ENCODE results near the gene ST8SIA5.
"Not testable (repeated sequence)": the region's sequence is repeated elsewhere in the genome, so short reads cannot be mapped to it uniquely, and the experiment has no call there.

ST8SIA5 gene, protein sequence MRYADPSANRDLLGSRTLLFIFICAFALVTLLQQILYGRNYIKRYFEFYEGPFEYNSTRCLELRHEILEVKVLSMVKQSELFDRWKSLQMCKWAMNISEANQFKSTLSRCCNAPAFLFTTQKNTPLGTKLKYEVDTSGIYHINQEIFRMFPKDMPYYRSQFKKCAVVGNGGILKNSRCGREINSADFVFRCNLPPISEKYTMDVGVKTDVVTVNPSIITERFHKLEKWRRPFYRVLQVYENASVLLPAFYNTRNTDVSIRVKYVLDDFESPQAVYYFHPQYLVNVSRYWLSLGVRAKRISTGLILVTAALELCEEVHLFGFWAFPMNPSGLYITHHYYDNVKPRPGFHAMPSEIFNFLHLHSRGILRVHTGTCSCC
- total RNA-seq, result 0 reads per million in 3 donors

DNA sequence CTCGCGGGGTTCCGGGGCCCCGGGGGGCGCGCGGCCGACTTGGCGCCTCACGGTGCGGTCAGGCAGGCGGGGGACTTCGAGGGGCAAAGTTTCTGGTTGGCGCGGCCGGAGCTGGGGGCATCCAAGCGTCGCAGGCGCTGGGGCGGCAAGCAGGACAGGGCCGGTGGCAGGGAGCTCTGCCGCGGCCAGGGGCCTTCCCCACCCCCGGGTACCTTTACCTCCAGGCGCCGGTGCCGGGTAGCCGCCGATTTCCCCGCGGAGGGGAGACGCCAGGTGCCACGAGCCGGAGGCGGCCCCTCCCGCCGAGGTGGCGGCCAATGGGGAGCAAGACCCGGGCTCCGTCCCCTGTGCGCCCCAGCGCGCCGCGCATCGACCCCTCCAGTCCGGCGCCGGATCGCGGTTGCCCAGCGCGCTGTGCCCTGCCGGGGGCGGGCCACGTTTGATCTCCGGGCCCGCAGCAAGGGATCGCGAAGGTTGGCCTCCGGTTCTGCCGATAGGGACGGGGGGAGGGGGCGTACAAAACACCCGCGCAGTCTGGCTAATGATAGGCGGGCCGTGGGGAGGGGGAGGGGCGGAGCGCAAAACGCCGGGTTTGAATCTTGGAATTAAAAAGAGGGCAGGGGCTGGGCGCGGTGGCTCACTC lies at the start of gene ST8SIA5:
Gene ST8SIA5 (minus strand): TSS at position 495 of the 643 bp plus-strand sequence. CDS start 545 bp downstream, outside the sequence.
- H3K9me3 ChIP-seq (ENCODE audit: control insufficient read depth, low read length), result no peaks in the 10 kb centered on the region
- H3K4me3 ChIP-seq (ENCODE audit: insufficient read depth, low read depth, low read length, poor library complexity, severe bottlenecking), result no peak within 1 kb of the TSS
- no peaks in the 10 kb centered on the region for H3K36me3 ChIP-seq (ENCODE audit: control insufficient read depth, insufficient read depth, low read length)
- H3K4me1 ChIP-seq (ENCODE audit: control insufficient read depth, insufficient read depth, low read length, poor library complexity, severe bottlenecking), result peaks cover 6% of the 10 kb centered on the region
- no peak for DNase-seq
- peaks cover 19% of the 10 kb centered on the region for H3K27me3 ChIP-seq (replicated peaks; ENCODE audit: control insufficient read depth, insufficient read depth, low read length, poor library complexity, severe bottlenecking)
- H3K27ac ChIP-seq (ENCODE audit: insufficient read depth, low read length, poor library complexity, severe bottlenecking), result no peak within 1 kb of the TSS

GRCh38 chr18:46795945-46796344 lies 39.1 kb upstream of the ST8SIA5 start:
- H3K4me3 ChIP-seq (ENCODE audit: insufficient read depth, low read depth, low read length, poor library complexity, severe bottlenecking); DNase-seq: not testable (repeated sequence)

DNA sequence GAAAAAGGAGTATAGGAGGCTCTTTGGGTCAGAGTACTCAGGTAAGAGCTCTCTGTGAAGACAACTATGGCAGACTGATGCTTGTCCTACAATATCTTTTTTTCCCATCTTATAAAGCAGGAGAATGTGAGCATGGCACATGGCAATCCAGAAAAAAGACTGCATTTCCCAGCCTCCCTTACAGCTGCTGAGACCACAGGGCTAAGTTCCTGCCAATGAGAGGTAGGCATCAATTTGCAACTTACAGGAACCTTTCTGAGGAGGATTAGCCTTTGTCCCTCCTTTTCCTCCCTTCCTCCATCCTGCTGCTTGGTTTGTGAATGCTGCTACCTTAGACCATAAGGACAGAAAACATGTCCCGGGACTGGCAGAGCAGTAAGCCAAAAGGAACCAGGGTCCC lies 37.8 kb upstream of the ST8SIA5 start:
- Histone ChIP-seq H3K9me3 (ENCODE audit: control insufficient read depth, low read length) (no peaks in the 10 kb centered on the region), H3K4me1 (ENCODE audit: control insufficient read depth, insufficient read depth, low read length, poor library complexity, severe bottlenecking) (no peaks in the 10 kb centered on the region), H3K27me3 (replicated peaks; ENCODE audit: control insufficient read depth, insufficient read depth, low read length, poor library complexity, severe bottlenecking) (no peaks in the 10 kb centered on the region), H3K27ac (ENCODE audit: insufficient read depth, low read length, poor library complexity, severe bottlenecking) (no peak overlapping the region), H3K36me3 (ENCODE audit: control insufficient read depth, insufficient read depth, low read length) (no peaks in the 10 kb centered on the region), H3K4me3 (ENCODE audit: insufficient read depth, low read depth, low read length, poor library complexity, severe bottlenecking) (no peak overlapping the region)
- DNase-seq, result no peak

More at GRCh38 chr18:46795945-46796344, 39.1 kb upstream of the ST8SIA5 start:
- not testable (repeated sequence) for H3K36me3 ChIP-seq (ENCODE audit: control insufficient read depth, insufficient read depth, low read length); H3K27me3 ChIP-seq (replicated peaks; ENCODE audit: control insufficient read depth, insufficient read depth, low read length, poor library complexity, severe bottlenecking); H3K27ac ChIP-seq (ENCODE audit: insufficient read depth, low read length, poor library complexity, severe bottlenecking); H3K4me1 ChIP-seq (ENCODE audit: control insufficient read depth, insufficient read depth, low read length, poor library complexity, severe bottlenecking); H3K9me3 ChIP-seq (ENCODE audit: control insufficient read depth, low read length)

GRCh38 chr18:46793565-46793964 lies 36.7 kb upstream of the ST8SIA5 start:
- Histone ChIP-seq H3K4me1 (ENCODE audit: control insufficient read depth, insufficient read depth, low read length, poor library complexity, severe bottlenecking) (no peaks in the 10 kb centered on the region), H3K9me3 (ENCODE audit: control insufficient read depth, low read length) (no peaks in the 10 kb centered on the region), H3K27me3 (replicated peaks; ENCODE audit: control insufficient read depth, insufficient read depth, low read length, poor library complexity, severe bottlenecking) (no peaks in the 10 kb centered on the region), H3K27ac (ENCODE audit: insufficient read depth, low read length, poor library complexity, severe bottlenecking) (no peak overlapping the region), H3K4me3 (ENCODE audit: insufficient read depth, low read depth, low read length, poor library complexity, severe bottlenecking) (no peak overlapping the region), H3K36me3 (ENCODE audit: control insufficient read depth, insufficient read depth, low read length) (no peaks in the 10 kb centered on the region)
- no peak for DNase-seq

GRCh38 chr18:46789088-46789487 lies 32.2 kb upstream of the ST8SIA5 start:
- no peak overlapping the region for H3K4me3 ChIP-seq (ENCODE audit: insufficient read depth, low read depth, low read length, poor library complexity, severe bottlenecking)
- H3K4me1 ChIP-seq (ENCODE audit: control insufficient read depth, insufficient read depth, low read length, poor library complexity, severe bottlenecking), result no peaks in the 10 kb centered on the region
- no peak for DNase-seq
- no peaks in the 10 kb centered on the region for H3K9me3 ChIP-seq (ENCODE audit: control insufficient read depth, low read length)
- H3K36me3 ChIP-seq (ENCODE audit: control insufficient read depth, insufficient read depth, low read length), result no peaks in the 10 kb centered on the region
- no peaks in the 10 kb centered on the region for H3K27me3 ChIP-seq (replicated peaks; ENCODE audit: control insufficient read depth, insufficient read depth, low read length, poor library complexity, severe bottlenecking)
- H3K27ac ChIP-seq (ENCODE audit: insufficient read depth, low read length, poor library complexity, severe bottlenecking), result no peak overlapping the region

DNA sequence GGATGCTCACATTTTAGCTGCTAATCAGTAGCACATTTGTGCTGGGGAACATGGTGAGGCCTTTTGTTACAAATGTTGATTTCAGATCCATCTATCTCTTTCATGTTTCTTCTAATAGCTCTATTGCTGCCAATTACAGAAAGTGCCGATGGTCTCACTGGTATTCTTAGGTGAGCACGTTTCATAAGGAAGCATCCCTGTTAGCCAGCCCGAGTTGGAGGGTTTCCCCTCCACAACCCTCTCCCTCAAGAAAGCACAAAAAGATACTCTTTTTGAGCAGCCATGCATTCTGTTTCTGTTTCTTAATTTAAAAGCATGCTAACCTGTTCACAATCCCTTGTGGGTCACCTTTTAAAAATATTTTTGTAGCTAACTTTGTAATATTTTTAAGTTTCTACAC lies 30.8 kb upstream of the ST8SIA5 start:
- Histone ChIP-seq H3K36me3 (ENCODE audit: control insufficient read depth, insufficient read depth, low read length) (no peaks in the 10 kb centered on the region), H3K9me3 (ENCODE audit: control insufficient read depth, low read length) (no peaks in the 10 kb centered on the region)
- no peak for DNase-seq

GRCh38 chr18:46772357-46772756 lies 15.5 kb upstream of the ST8SIA5 start:
- Histone ChIP-seq H3K27ac (ENCODE audit: insufficient read depth, low read length, poor library complexity, severe bottlenecking) (no peak overlapping the region), H3K4me1 (ENCODE audit: control insufficient read depth, insufficient read depth, low read length, poor library complexity, severe bottlenecking) (no peaks in the 10 kb centered on the region), H3K36me3 (ENCODE audit: control insufficient read depth, insufficient read depth, low read length) (no peaks in the 10 kb centered on the region), H3K27me3 (replicated peaks; ENCODE audit: control insufficient read depth, insufficient read depth, low read length, poor library complexity, severe bottlenecking) (no peaks in the 10 kb centered on the region), H3K9me3 (ENCODE audit: control insufficient read depth, low read length) (no peaks in the 10 kb centered on the region), H3K4me3 (ENCODE audit: insufficient read depth, low read depth, low read length, poor library complexity, severe bottlenecking) (no peak overlapping the region)
- no peak for DNase-seq

More for the DNA sequence above, 30.8 kb upstream of the ST8SIA5 start:
- Histone ChIP-seq H3K4me3 (ENCODE audit: insufficient read depth, low read depth, low read length, poor library complexity, severe bottlenecking) (no peak overlapping the region), H3K4me1 (ENCODE audit: control insufficient read depth, insufficient read depth, low read length, poor library complexity, severe bottlenecking) (no peaks in the 10 kb centered on the region), H3K27me3 (replicated peaks; ENCODE audit: control insufficient read depth, insufficient read depth, low read length, poor library complexity, severe bottlenecking) (no peaks in the 10 kb centered on the region), H3K27ac (ENCODE audit: insufficient read depth, low read length, poor library complexity, severe bottlenecking) (no peak overlapping the region)

DNA sequence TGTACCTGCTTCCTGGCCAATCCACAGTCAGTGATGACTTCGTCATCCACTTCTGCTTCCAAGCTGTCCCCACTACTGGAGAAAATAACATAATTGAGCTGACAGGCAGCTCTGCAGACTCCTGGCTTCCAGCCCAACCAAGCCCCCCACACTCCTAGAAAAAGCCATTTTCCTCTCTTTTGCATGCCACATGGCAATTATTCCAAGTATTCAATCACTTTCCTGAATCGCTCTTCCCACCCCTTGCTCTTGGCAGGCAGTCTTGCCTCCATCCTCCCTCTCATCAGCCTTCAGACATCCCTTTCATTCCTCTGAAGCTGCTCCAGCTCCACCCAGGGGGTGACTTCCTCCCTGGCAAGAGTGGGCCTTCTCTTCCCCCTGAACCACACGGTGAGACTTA lies 14.3 kb upstream of the ST8SIA5 start:
- Histone ChIP-seq H3K9me3 (ENCODE audit: control insufficient read depth, low read length) (no peaks in the 10 kb centered on the region), H3K27ac (ENCODE audit: insufficient read depth, low read length, poor library complexity, severe bottlenecking) (no peak overlapping the region), H3K4me1 (ENCODE audit: control insufficient read depth, insufficient read depth, low read length, poor library complexity, severe bottlenecking) (no peaks in the 10 kb centered on the region), H3K4me3 (ENCODE audit: insufficient read depth, low read depth, low read length, poor library complexity, severe bottlenecking) (no peak overlapping the region), H3K36me3 (ENCODE audit: control insufficient read depth, insufficient read depth, low read length) (no peaks in the 10 kb centered on the region), H3K27me3 (replicated peaks; ENCODE audit: control insufficient read depth, insufficient read depth, low read length, poor library complexity, severe bottlenecking) (peaks cover 6% of the 10 kb centered on the region)
- no peak for DNase-seq

DNA sequence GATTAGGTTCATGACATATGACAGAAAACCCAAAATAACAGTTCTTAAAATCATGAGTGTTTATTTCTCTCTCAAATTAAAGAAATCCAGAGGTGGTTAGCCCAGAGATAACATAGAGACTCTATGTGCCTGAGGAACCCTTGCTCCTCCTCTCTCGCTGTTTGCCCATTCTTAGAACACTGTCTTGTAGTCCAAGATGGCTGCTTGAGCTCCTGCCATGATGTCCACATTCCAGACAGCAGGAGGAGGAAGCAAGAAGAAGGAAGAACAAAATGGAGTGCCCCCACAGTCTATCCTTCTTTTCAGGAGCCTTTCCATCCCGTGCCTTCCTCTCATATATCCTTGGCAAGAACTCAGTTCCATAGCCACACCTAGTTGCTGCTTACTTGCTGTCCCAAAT lies 13.9 kb upstream of the ST8SIA5 start:
- DNase-seq, result no peak
- H3K9me3 ChIP-seq (ENCODE audit: control insufficient read depth, low read length), result no peaks in the 10 kb centered on the region
- H3K4me3 ChIP-seq (ENCODE audit: insufficient read depth, low read depth, low read length, poor library complexity, severe bottlenecking), result no peak overlapping the region
- H3K4me1 ChIP-seq (ENCODE audit: control insufficient read depth, insufficient read depth, low read length, poor library complexity, severe bottlenecking), result no peaks in the 10 kb centered on the region
- no peaks in the 10 kb centered on the region for H3K36me3 ChIP-seq (ENCODE audit: control insufficient read depth, insufficient read depth, low read length)
- peaks cover 6% of the 10 kb centered on the region for H3K27me3 ChIP-seq (replicated peaks; ENCODE audit: control insufficient read depth, insufficient read depth, low read length, poor library complexity, severe bottlenecking)
- no peak overlapping the region for H3K27ac ChIP-seq (ENCODE audit: insufficient read depth, low read length, poor library complexity, severe bottlenecking)

DNA sequence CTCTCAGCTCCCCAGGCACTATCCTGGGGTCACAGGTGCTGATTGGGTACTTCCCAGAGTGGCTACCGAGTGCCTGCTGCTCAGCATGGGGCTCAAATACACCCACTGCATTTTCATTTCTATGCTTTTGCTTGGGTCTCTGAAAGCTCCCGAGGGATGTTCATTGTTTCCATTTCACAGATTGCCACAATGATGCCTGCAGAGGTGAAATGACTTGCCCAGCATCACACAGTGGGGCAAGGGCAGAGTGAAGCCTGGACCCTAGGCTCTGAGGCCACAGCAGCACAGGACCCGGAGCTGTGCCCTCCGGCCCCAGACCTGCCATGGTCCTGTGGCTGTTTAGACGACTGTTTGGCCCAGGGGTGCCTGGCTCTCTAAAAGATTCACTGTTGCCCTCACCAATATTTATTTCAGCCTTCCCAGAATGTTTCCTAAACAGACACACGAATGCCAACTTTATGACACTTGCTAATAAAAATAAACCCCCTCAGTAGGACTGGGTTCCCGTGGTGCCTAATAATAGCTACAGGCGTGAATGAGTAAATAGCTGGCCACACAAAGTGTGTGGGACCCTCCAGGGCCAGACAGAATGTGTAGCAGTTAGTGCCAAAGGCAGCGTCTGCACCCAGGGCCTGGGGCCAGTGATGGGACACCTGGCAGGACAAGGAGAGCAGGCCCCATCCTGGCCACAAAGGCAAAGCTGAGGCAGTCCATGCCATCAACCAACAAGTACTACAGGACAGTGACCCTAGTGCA lies 11.5 kb upstream of the ST8SIA5 start:
- no peaks in the 10 kb centered on the region for H3K4me1 ChIP-seq (ENCODE audit: control insufficient read depth, insufficient read depth, low read length, poor library complexity, severe bottlenecking)
- H3K27ac ChIP-seq (ENCODE audit: insufficient read depth, low read length, poor library complexity, severe bottlenecking), result no peak overlapping the region
- H3K4me3 ChIP-seq (ENCODE audit: insufficient read depth, low read depth, low read length, poor library complexity, severe bottlenecking), result no peak overlapping the region
- H3K27me3 ChIP-seq (replicated peaks; ENCODE audit: control insufficient read depth, insufficient read depth, low read length, poor library complexity, severe bottlenecking), result peaks cover 6% of the 10 kb centered on the region
- H3K36me3 ChIP-seq (ENCODE audit: control insufficient read depth, insufficient read depth, low read length), result no peaks in the 10 kb centered on the region
- H3K9me3 ChIP-seq (ENCODE audit: control insufficient read depth, low read length), result no peaks in the 10 kb centered on the region
- DNase-seq, result no peak

All from effector memory CD4-positive, alpha-beta T cell (primary cell).